HL-60 (cell line): ENCODE measurements around the gene LARP1.

ENCODE experiments used
- CTCF ChIP-seq: IDR thresholded peaks from one replicate; pipeline ENCODE4 v1.5.1; 2011; ENCODE audit warnings: low read length, control low read depth, inconsistent platforms; ENCODE audit not compliant: insufficient read depth
- POLR2AphosphoS5 ChIP-seq: IDR thresholded peaks from 2 replicates; pipeline ENCODE4 v1.6.1; 2012; ENCODE audit warnings: low read depth
- REST ChIP-seq: IDR thresholded peaks from 2 replicates; pipeline ENCODE4 v1.6.1; 2012; ENCODE audit warnings: low read depth; ENCODE audit not compliant: insufficient replicate concordance
- SPI1 ChIP-seq: IDR thresholded peaks from 2 replicates; pipeline ENCODE4 v1.6.1; 2012; ENCODE audit warnings: low read depth, mild to moderate bottlenecking, borderline replicate concordance

GRCh38 chr5:154794525-154795234 lies 39.5 kb downstream of the LARP1 start:
- TF ChIP-seq SPI1 (no peak), CTCF (no peak), POLR2AphosphoS5 (no peak), REST (no peak)
